Stomach smooth muscle (tissue), 2 donors: ENCODE measurements around the gene IL18BP.
A peak's percentile ranks its signal among the peaks of the same experiment; 100 is the strongest.

Source experiments
- H3K27ac ChIP-seq: one replicate; pipeline ENCODE4 v1.7.0; 2013; ENCODE audit warnings: mild to moderate bottlenecking, low read length, inconsistent platforms
- H3K27me3 ChIP-seq, 2 donors: one replicate each; pipeline ENCODE4 v1.7.0; 2013; ENCODE audit warnings: low read length in 2 of 2; ENCODE audit not compliant: insufficient read depth in 2 of 2, control insufficient read depth in 1 of 2
- H3K36me3 ChIP-seq, 2 donors: one replicate each; pipeline ENCODE4 v1.7.0; 2013; ENCODE audit warnings: low read length in 2 of 2; ENCODE audit not compliant: control insufficient read depth in 2 of 2, insufficient read depth in 2 of 2
- H3K4me1 ChIP-seq: one replicate; pipeline ENCODE4 v1.7.0; 2013; ENCODE audit warnings: low read length; ENCODE audit not compliant: control insufficient read depth, insufficient read depth
- H3K4me3 ChIP-seq, 2 donors: one replicate each; pipeline ENCODE4 v1.7.0; 2013; ENCODE audit warnings: low read length in 2 of 2
- H3K9ac ChIP-seq, 2 donors: one replicate each; pipeline ENCODE4 v1.7.0; 2013; ENCODE audit warnings: low read length in 2 of 2, mild to moderate bottlenecking in 1 of 2
- H3K9me3 ChIP-seq, 2 donors: one replicate each; pipeline ENCODE4 v1.7.0; 2013; ENCODE audit warnings: low read length in 2 of 2; ENCODE audit not compliant: control insufficient read depth in 2 of 2
- donor health status: healthy.
- donor health status: Pancreatic carcinoma.

Gene IL18BP

DNA sequence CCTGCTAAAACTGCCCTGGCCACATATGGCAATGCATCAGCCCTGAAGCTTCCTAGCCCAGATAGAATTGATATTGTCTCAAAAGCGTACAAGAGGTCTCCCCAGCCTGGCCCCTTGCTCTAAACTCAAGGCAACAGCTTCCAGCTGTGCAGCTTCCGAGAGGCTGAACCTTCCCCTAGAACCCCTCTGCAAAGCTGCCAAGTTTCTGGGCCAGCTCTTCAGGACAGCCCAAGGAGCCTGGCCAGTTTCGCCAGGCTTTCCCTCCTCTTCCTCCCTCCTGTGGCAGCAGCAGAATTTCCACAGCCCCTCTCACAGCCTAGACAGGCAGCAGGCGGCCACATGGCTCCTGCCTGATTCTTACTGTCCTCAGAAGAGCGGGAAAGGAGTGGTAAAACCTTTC lies 47.1 kb downstream of the IL18BP start:
- Histone ChIP-seq H3K9me3 (no peaks in the 10 kb centered on the region), H3K4me1 (peaks cover 29% of the 10 kb centered on the region), H3K36me3 (no peaks in the 10 kb centered on the region), H3K27ac (peak overlapping the region; percentile 49), H3K27me3 (no peaks in the 10 kb centered on the region), H3K4me3 (no peak overlapping the region), H3K9ac (peak overlapping the region; percentile 31 to 42)

DNA sequence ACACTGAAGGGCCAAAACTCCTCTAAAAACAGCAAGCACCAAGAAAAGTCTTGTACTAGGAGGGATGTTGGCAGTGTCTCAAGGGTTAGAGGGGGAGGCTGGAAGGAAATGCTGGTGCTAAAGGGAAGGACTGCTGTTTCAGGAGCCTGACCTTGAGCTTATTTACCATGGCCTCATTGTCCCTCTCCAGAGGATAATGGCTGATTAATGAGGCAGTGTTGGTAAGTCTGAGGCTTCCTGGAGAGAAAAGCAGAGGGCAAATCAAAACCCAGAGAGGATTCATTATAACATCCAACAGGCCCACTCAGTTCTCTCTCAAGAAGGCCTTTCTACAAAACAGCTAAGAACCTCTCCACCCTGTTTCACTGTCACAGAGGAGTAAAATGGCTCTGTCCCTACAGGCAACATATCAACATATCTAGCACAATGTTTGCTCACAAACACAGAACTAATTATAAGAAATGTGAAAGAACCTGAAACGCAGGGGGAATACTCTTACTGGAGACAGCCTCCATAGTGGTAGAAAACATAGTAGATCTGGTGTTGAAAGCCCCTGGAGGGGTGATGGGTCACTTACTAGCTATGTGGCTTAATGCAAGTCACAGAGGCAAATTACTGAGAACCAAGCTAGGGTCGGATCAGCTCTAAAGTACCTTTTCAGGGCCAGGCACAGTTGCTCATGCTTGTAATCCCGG lies 50.2 kb downstream of the IL18BP start:
- H3K9me3 ChIP-seq = no peaks in the 10 kb centered on the region
- peaks cover 12% of the 10 kb centered on the region for H3K4me1 ChIP-seq
- H3K27me3 ChIP-seq = no peaks in the 10 kb centered on the region
- no peaks in the 10 kb centered on the region for H3K36me3 ChIP-seq
- no peak overlapping the region for H3K27ac ChIP-seq
- peak overlapping the region in 1 of 2 donors; percentile 29 for H3K9ac ChIP-seq
- H3K4me3 ChIP-seq = no peak overlapping the region
